Activated CD8-positive, alpha-beta memory T cell treated with anti-CD3 and anti-CD28 coated beads for 1 hour (primary cell): Measurements from ENCODE around the gene POMC.
A peak's percentile ranks its signal among the peaks of the same experiment; 100 is the strongest.
"Not testable (repeated sequence)": the region's sequence is repeated elsewhere in the genome, so short reads cannot be mapped to it uniquely, and the experiment has no call there.

Experiments
- DNase-seq, 2 donors: peaks; one replicate each; pipeline ENCODE4 v3.0.0-alpha.2; 2020; ENCODE audit warnings: low read depth in 1 of 2; ENCODE audit errors: extremely low read depth in 1 of 2

POMC gene

DNA sequence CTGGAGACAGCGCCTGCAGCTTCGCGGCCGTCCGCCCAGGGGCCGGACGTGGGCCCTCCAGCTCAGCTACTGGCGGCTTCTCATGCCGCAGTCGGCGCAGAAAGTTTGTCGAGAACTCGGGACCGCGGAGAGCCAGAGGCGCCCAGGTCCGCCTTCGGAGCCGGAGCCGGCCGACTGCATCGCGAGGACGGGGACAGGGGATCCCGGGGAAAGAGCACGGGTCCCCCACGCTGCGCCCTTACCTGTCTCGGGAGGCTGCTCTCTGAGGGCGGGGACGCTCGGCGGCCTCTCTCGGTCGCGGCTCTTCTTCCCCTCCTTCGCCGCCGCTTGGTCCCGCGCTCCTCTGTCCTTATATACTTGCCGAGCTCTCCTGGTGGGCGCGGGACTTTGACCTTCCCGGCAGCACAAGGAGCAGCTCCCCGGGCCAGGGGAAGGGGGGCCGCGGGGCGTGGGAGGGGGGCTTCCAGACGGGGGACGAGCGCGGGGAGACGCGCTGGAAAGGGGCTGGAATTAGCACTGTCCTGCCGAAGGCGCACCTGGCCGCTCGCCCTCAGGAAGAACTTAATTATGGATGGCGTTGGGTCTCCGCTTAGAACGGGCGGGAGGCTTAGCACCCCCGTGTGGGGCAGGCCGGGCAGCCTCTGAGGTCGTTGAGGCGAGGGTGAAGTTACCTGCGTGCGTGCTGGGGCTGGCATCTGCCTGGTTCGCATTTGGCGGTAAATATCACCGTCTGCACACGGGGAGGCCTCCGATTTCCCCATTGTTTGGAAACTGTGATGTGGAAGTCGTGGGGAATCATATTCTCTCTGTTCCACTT is at the start of gene POMC:
POMC (minus strand) TSS at position 325 of the 817 bp plus-strand sequence. CDS start 3,808 bp downstream, outside the sequence.
- DNase-seq = peak in 1 of 2 donors; percentile 3

DNA sequence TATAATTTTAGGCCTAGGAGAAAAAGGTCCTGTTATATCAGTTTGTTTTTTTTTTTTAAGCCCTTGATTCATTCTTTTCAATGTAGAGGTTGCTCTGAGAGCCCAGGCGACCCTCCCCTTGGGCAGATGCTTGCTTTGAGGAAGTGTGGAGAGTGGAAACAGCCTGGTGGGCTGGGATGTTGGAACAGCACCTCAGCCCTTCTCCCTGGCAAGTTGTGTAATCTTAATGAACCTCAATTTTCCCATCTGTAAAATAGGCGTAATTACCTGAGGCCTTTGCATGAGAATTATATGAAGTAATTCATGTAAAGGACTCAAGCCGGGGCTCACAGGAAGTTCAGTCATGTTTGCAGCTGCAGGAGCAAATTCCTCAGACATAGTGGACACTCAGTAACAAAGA is 49.7 kb upstream of the POMC start:
- no peak for DNase-seq

DNA sequence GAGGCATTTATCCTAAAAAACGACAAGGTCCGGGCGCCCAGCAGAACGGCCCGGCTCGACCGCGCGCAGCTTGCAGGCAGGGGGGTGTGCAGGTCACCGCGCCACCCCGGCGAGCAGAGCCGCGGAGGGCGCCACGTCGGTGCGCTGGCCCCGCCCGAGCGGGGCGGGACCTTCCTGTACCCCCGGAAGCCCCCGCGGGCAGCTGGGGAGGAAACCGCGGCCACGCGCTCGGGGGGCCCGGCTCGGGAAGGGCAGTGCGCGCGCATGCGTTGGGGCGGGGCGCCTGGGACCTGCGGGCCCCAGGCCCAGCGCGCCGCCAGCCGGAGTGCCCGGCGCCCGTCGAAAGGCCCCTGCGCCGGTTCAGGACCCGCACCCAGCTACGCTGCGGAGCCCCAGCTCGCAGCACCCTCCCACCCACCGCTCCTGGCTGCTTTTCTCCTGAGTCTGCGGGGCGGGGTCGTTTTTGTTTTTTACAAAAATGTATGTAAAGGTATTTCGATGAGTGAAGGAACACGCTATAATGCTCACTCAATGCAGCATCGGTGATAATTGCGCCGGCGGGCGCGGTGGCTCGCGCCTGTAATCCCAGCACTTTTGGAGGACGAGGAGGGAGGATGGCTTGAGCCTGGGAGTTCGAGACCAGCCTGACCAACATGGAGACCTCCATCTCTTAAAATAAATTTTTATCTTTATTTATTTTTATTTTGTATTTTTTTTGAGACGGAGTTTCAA is 47.7 kb upstream of the POMC start:
- DNase-seq = peak; percentile 36 to 81

DNA sequence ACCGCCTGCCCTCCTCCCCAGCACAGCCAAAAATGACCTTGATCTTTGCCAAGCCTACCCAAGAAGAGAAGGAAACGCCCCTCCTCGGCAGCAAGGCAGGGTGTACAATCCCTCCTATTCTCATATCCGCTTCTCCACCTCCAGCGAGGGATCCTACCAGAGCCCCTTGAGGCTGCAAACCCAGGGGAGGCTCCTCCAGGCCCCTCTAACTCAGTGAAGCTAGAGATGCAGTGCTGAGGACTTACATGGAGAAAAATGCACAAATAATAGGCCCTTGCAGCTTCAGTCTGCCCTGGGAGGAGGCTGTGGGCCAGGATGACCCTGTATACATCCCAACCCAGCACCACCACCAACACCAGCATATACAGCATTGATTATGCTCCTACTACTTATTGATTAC is 46.9 kb upstream of the POMC start:
- DNase-seq = no peak

DNA sequence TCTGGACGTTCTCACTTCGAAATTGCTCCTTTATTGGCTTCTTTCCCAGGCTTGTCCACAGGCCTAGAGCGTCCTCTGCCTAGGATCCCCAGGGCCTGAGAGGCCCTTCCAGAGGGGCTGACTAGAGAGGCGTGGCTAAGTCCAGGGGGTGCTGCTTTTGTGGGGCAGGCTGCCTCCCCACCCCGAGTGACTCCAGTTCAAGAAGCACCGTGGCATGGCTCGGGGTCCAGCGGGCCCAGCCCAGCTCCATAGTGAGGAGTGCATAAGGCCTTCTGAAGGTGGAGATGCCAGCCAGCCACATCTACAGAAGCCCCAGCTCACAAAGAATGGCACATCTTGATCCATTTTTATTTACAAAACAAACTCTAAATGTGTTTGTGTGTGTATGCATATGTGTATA is 44.8 kb upstream of the POMC start:
- DNase-seq = no peak

DNA sequence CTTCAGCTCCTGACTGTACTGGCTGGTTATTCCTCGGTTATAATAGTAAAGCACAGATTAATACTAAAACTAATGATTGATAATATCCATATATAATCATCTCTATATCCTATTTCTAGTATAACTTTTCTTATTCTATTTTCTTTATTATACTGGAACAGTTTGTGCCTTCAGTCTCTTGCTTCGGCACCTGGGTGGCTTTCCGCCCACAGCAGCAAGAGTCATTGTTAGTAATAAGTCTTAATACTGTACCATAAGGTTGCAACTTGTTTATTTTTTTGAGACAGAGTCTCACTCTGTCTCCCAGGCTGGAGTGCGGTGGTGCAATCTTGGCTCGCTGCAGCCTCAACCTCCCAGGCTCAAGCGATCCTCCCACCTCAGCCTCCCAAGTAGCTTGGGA is 42.5 kb upstream of the POMC start:
- not testable (repeated sequence) for DNase-seq

DNA sequence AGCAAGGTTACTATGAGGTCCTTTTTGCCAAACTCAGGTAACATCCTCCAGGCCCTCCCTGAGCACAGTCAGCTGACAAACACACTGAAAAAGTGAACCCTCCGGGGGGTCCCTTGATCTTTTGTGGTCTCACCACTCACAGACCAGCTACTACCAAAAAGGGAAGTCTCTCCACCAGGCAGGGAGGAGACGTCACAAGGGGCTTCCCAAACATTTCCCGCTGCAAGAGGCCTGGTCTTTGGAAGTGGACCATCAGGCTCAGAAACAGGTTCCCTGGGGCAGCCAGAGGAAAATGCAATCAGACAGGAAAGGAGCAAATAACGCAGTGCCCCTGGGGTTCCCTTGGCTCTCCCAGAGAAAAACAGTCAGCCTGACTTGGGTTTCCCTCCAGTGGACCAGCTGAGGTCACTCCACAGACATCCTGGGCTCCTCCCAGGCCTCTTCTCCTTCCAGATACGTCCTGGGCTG is 38.7 kb upstream of the POMC start:
- no peak for DNase-seq

DNA sequence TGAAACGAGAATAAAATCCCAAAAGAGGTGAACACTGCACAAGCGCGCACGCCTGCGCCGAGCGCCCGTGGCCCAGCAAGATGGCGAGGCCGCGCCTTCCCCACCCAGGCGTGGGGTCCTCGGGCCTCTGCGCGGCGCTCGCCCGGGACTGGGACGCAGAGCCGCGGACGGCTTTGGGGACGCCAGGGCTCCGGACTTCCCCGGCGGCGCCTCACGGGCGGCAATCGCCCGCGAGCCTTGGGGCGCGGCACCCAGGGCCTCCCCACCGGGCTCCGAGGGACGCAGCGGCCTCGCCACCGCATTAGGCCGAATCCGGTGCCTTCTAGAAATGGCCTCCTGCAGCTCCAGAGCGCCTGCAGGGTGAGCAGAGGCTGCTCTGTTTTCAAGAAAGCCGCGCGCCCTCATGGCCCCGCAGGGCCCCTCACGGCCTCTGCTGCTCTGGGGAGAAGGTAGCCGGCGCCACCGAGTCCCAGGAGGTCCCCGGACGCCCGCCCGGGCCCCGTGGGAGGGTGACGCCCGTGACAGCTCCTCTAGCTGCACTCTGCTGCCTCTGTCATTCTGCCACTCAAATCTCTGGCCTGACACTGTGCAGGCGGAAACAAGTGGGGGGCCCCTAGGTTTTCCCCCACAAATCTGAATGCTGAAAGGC is 35.9 kb upstream of the POMC start:
- DNase-seq = no peak

DNA sequence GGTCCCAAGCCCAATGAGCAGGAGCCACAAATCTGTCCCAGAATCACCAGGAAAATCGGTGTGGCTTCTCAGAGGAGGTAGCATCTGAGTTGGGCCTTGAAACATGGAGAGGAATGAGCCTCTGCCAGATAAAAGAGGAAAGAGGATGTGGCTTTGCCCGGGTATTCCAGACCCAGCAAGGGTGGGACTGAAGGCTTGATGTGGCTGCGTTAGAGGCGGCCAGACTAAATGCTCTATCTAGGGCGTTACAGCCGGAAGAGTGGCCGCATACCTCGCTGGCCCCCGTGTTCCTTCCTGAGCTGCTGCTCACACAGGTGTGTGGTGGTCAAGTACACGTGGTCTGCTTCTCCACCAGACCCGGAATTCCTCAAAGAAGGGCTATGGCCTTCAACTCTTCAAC is 33.9 kb upstream of the POMC start:
- no peak for DNase-seq

DNA sequence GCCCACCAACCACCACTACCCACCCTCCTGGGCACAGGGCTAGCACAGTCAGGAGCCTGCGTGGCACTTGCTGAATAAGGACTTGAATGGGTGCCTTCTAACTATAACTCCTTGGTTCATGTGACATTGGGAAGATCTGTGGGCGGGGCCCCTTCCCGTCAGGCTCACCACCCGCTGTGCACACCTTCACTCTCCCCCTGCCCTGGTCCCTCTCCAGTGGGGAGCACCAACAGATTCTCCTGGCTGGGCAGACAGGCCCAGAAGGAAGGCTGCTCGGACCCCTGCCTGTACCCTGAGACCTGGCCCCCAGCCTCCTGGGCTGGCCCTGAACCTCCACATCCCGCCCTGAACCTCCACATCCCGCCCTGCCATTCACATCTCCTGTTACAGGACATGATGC is 33.4 kb upstream of the POMC start:
- DNase-seq = no peak

DNA sequence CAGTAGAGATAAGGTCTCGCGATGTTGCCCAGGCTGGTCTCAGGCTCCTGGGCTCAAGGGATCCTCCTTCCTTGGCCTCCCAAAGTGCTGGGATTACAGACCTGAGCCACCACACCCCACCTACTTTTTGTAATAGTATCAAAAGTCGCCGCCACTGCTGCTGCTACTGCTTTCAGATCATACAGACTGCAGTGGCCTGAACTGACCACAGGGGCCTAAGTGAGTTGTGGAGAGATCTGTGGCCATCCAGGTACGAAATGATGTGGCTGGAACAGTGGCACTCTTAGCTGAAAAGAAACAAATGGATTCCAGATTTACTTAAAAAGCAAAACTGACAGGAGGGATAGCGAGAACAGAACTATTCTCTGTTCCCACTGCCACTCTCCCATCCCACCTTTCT is 32.9 kb upstream of the POMC start:
- no peak for DNase-seq

DNA sequence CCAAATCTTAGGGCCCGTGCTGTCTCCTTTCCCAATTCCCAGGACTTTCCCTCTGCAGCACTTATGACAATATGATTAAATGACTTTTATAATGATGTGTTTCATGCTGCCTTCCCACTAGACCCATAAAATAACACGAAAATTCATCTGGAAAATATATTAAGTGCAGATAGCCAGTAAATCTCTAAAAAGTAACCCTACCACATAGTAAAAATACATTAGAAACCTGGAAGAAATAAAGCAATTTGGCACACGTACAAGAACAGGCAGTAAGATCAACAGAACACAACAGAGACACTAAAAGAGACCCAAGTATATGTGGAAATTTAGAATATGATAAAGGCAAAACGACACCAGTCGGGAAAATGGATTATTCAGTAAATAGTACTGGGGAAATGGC is 30.2 kb upstream of the POMC start:
- no peak for DNase-seq

DNA sequence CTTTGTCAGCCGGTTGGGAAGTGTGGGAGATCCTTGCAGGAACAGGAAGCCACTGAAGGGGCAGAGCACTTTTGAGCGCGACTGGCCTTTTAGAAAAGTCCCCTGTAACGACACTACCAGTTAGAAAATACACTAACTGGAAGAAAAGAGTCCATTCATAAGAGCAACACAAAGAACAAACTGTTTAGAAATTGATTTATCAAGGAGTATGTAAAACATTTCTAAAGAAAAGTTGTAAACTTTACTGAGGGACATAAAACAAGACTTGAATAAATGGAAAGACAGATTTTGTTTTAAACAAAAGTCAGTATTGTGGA is 29.8 kb upstream of the POMC start:
- DNase-seq = no peak

DNA sequence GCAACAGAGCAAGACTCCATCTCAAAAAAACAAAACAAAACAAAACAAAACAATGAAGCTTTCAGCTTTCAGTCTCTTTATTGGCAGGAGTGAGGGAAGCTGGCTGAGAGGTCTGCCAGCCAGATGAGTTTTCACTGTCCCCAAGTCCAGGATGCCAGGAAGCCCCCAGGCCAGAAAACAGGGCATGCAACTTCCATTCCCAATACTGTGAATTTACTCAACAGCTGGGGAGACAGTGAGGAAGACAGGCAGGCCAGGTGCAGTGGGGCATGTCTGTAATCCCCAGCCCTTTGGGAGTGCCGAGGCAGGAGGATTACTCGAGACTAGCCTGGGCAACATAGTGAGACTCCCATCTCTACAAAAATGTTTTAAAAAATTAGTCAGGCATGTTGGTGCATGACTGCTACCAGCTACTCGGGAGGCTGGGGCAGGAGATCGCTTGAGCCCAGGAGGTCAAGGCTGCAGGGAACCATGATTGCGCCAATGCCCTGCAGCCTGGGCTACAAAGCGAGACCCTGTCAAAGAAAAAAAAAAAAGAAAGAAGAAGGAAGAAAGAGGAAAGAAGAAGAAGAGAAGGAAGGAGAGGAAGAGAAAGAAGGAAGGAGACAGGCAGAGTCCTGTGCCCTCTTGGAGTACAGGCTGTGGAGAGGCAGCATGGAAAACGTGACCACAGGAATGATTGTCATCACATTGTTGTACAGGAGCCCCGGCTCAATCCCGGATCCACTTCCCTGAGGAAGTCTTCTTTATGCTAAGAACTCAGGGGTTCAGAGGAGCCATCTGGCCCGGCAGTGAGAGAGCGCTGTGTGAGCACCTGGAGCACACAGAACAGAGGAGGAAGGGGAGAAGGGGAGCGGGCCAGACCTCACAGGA is 29.2 kb upstream of the POMC start:
- DNase-seq = no peak

DNA sequence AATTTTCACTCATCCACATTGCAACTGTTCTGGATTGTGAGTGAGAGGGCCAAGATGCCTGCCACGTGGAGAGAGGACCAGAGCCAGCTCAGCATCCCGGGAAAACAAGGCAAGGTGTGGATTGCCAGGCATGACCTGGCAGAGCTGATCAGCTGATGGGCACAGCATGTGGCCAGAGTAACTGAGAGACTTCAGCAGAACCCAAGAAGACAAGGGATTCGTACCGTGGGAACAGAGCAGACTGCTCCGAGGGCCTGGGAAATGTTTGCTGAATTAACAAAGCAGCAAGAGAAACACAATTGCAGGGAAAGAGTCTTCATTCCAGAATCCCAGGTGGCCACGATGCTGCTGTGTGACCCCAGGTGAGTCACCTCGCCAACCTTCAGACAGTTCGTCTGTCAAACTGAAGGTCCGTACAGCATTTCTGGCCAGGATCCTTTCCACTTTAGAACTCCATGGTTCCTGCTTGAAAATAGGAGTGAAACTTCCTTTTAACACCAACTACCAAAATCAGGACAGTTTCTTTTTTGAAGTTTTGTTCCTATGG is 26.3 kb upstream of the POMC start:
- no peak for DNase-seq

DNA sequence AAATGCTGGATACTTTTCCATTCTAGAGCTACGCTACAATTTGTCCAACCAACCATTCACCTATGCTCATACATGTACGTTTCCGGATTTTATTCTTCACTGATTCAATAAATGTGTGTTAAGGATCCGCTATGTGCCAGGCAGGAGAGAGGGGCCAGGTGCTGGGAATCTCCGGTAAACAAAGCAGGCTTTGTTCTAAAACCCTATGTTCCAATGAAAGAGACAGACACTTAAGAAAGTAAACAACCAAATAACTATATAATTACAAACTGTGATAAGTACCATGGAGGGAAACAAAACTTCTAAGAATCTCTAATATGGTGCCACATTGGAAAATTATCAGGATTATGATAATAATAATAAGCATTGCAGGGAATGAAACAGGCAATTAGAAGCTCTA is 22.2 kb upstream of the POMC start:
- no peak for DNase-seq

DNA sequence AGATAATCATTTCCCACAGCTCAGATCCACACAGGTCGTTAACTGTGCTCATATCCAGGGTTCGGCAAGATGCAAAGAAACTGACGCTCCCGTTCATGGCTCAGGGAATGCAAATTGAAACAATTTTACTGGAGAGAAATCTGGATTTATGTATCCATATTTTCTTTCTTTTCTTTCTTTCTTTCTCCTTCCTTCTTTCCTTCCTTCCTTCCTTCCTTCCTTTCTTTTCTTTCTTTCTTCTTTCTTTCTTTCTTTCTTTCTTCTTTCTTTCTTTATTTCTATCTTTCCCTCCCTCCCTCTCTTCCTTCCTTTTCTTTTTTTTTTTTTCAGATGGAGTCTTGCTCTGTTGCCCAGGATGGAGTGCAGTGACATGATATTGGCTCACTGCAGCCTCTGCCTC is 20.0 kb upstream of the POMC start:
- no peak for DNase-seq

DNA sequence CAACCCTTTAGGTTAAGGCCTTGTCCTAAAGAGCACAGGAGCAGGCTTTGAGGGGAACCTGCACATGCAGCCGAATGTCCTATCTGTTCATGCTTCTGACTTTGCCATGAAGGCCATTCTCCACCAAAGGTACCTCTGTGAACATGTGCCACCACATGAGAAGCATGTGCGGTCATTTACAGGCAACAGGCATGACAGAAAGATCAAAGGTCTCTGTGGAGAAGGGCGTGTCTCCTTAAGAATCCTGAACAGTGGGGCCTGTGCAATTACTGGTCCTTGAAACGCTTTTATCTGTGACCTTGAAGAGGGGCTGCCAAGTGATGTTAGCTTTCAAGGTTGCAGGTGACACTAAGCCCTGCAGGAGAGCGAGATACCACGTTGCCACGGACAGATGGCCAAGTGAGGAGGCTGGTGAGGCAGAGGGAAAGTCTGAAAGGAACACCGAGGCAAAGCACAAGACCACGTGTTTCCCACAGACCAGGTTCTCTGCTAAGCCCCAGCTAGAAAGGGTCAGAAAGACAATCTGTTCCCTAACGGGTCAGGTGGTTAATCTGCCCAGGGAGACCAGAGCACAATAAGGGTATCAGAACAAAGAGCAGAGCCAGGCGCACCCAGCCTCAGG is 19.5 kb upstream of the POMC start:
- no peak for DNase-seq

DNA sequence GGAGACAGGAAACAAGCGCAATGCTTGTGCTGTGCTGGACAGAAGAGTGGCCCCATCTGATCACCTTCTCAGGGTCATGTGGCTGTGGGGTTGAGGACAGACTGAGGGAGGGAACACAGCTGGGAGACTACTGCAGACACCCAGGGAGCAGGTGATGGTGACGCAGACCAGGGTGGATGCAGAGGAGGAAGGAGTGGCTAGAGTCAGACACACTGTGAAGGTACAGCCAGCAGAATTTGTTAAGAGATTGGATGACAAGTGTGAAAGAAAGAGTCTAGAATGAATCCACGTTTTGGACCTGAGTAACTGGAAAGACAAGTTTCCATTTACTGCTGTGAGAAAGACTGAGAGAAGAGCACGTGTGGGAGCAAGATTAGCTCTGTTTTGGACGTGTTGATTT is 15.9 kb upstream of the POMC start:
- no peak for DNase-seq

DNA sequence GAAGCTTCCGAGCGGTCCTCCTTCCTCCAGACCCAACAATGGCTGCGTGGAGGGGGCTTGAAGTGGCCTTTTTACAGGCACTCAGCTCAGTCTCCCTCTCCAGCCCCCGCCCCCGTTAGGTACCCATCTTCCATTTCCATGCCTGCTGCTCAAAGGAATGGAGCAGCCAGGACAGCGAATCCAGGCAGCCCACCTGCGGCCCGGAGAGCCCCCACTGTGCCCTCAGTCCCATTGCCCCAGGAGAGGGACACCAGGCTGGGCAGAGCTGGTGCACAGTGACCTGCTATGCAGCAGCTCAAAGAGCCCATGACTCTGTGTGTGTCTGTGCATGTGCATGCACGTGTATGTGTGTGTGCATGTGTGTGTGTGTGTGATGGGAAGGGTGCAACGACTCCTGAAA is 10.6 kb upstream of the POMC start:
- DNase-seq = no peak
